GM23248 (cell line): ENCODE data around the gene CDK16.

Experiments
- EZH2 ChIP-seq: fragments of 200-600 bp; sonication (generic); IDR thresholded peaks from 2 replicates; pipeline ENCODE4 v1.6.1; 2018; ENCODE audit warnings: antibody characterized with exemption, mild to moderate bottlenecking; ENCODE audit not compliant: insufficient read depth, poor library complexity, severe bottlenecking
- EZH2phosphoT487 ChIP-seq: fragments of 200-600 bp; sonication (generic); IDR thresholded peaks from 2 replicates; pipeline ENCODE4 v1.6.1; 2018; ENCODE audit warnings: antibody characterized with exemption, moderate library complexity, mild to moderate bottlenecking, low read depth; ENCODE audit not compliant: insufficient read depth

DNA sequence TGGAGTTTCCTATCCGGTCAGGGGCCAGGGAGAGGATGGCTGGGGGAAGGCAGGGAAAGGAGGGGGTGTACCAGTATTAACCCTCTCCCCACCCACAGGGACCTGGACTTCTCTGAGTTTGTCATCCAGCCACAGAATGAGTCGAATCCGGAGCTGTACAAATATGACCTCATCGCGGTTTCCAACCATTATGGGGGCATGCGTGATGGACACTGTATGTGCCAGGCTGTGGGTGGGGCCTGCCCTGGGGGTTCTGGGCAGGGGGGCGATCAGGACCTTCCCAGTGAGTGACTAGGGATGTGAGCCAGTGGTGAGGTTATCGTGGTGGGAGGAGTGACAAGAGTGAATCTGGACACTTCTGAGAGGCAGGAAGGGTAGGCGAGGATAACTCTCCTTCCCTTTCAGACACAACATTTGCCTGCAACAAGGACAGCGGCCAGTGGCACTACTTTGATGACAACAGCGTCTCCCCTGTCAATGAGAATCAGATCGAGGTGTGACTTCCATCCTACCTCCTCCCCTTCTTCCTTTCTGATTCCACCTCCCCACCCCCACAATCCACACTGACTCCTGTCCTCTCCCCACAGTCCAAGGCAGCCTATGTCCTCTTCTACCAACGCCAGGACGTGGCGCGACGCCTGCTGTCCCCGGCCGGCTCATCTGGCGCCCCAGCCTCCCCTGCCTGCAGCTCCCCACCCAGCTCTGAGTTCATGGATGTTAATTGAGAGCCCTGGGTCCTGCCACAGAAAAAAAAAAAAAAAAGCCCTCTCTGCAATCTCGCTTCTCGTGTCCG lies 28.9 kb downstream of the CDK16 start:
- TF ChIP-seq EZH2 (no peak), EZH2phosphoT487 (no peak)
